ENCODE measurements around the gene GEMIN2. TPM values are rescaled to one million over a fixed set of nuclear protein-coding genes. Genes with fewer than 3 reads are reported as not detected.

GEMIN2 gene
- total RNA-seq, 2 experiments from 2014 or later = 14.6 to 16.1 TPM

DNA sequence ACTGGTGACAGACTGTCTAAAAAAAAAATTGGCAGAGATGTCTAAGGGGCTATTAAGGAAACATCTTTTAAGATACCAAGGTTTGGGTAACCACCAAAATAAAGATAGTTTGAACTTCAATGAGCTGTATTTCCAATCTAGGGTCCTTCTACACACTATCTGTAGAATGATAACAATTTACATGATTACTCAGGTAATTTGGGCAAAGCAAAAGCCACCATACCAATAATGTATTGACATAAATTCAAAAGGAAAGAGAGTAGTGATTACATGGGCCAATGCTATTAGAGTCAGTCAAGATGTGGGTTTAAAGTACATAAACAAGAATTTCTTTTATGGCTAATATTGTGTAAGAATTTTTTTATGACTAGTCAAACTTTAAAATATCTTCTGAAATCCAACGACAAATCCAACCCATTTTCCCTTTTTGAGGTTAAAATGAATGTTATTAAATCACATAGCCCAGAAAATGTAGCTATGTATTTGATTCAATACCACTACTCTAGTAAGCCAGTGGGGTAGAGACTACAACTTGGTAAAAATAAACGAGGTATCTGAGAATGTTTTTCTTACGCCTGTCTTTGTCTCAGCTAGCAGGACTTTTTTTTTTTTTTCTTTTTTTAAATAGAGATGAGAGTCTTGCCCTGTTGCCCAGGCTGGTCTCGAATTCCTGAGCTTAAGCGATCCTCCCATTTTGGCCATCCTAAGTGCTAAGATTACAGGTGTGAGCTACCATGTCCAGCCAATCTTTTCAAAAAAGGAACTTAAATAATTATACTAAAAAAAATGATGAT lies 71.3 kb downstream of the GEMIN2 start:
- H3K4me3 Mint-ChIP-seq = no peak overlapping the region
- no peaks in the 10 kb centered on the region for H3K9me3 Mint-ChIP-seq
- Histone ChIP-seq H3K27me3 (ENCODE audit: control insufficient read depth in 1 of 2, insufficient read depth in 2 of 2, low read length in 2 of 2) (no peaks in the 10 kb centered on the region), H3K4me1 (ENCODE audit: insufficient read depth, low read length) (peaks cover 3% of the 10 kb centered on the region), H3K36me3 (ENCODE audit: insufficient read depth, low read length) (peaks cover 46% of the 10 kb centered on the region), H3K27ac (ENCODE audit: low read depth in 1 of 2, low read length in 2 of 2) (no peak overlapping the region), H3K9me3 (ENCODE audit: control insufficient read depth in 1 of 2, insufficient read depth in 1 of 2, low read length in 2 of 2) (no peaks in the 10 kb centered on the region), H3K4me3 (ENCODE audit: low read length) (no peak overlapping the region)
- ChIA-PET POLR2A (interaction anchor here (0.6 to 1.6 kb wide), 4 partner anchors 10 to 82 kb away, joined by 3 to 7 read pairs (median 4); partner anchors contain the start of genes PNN and TRAPPC6B), CTCF (no interaction called here)
- DNase-seq = no peak
- peaks cover 20% of the 10 kb centered on the region for H3K36me3 Mint-ChIP-seq (ENCODE audit: low read depth)
- H3K27me3 Mint-ChIP-seq = no peaks in the 10 kb centered on the region
- peaks cover 16% of the 10 kb centered on the region for H3K4me1 Mint-ChIP-seq (ENCODE audit: low read depth)
- H3K27ac Mint-ChIP-seq = no peak overlapping the region
- no peak for ATAC-seq (ENCODE audit: poor library complexity)
- no peak for TF ChIP-seq CTCF (IDR thresholded peaks at IDR 0.05)
- intact Hi-C loops (cut with DNase I, micrococcal nuclease) = no loop called here

Other genes with a start within 250 kb of the GEMIN2 start
- 10 to 100 TPM; 68.4 to 82.1 TPM for gene SEC23A, start 11.1 kb upstream of the GEMIN2 start, total RNA-seq
- gene TRAPPC6B, start 56.0 kb downstream of the GEMIN2 start, total RNA-seq = 1 to 10 TPM; 7.0 to 8.6 TPM
- 100 to 1,000 TPM; 110 to 111 TPM for gene PNN, start 60.9 kb downstream of the GEMIN2 start, total RNA-seq
- 10 to 100 TPM; 21.1 to 24.1 TPM for gene MIA2, start 119.6 kb downstream of the GEMIN2 start, total RNA-seq

Data from CD4-positive, alpha-beta T cell (primary cell).